Fibroblast of lung (primary cell): Measurements from ENCODE around the gene SEMA6B. TPM values are rescaled to one million over a fixed set of nuclear protein-coding genes. Genes with fewer than 3 reads are reported as not detected.

Source experiments
- DNase-seq, 2 donors: peaks; one replicate each; pipeline versions ENCODE4 v3.0.0 to v3.0.0-alpha.2; 2010; ENCODE audit warnings: low read depth in 2 of 2
- H2AFZ ChIP-seq: 2 replicates; pipeline ENCODE4 v1.5.1; 2012; ENCODE audit warnings: low read length, control low read depth, inconsistent platforms
- H3K27ac ChIP-seq: 2 replicates; pipeline ENCODE4 v1.5.1; 2011; ENCODE audit warnings: low read length, control low read depth; ENCODE audit not compliant: insufficient read depth
- H3K27me3 ChIP-seq: 2 replicates; pipeline ENCODE4 v1.5.1; 2011; ENCODE audit warnings: mild to moderate bottlenecking, low read length; ENCODE audit not compliant: control insufficient read depth, insufficient read depth
- H3K36me3 ChIP-seq: 2 replicates; pipeline ENCODE4 v1.5.1; 2011; ENCODE audit warnings: low read length; ENCODE audit not compliant: control insufficient read depth, insufficient read depth
- H3K4me1 ChIP-seq: 2 replicates; pipeline ENCODE4 v1.5.1; 2011; ENCODE audit warnings: low read length; ENCODE audit not compliant: control insufficient read depth, insufficient read depth; ENCODE audit errors: extremely low read depth
- H3K4me2 ChIP-seq: 2 replicates; pipeline ENCODE4 v1.5.1; 2011; ENCODE audit warnings: low read length, control low read depth; ENCODE audit not compliant: insufficient read depth; ENCODE audit errors: extremely low read depth
- H3K4me3 ChIP-seq, 4 experiments: fragments of 200-600 bp in 1 of 4; sonication (generic) in 1 of 4; replicated peaks in 1 of 4; 2 replicates each; pipeline ENCODE4 v1.5.1; 2011 to 2016; ENCODE audit warnings: low read length in 4 of 4, low read depth in 3 of 4, mild to moderate bottlenecking in 3 of 4, control low read depth in 2 of 4, inconsistent platforms in 1 of 4, mixed read lengths in 1 of 4; ENCODE audit not compliant: insufficient read depth in 1 of 4; ENCODE audit errors: control extremely low read depth in 1 of 4
- H3K79me2 ChIP-seq: 2 replicates; pipeline ENCODE4 v1.5.1; 2012; ENCODE audit warnings: mild to moderate bottlenecking, low read length, inconsistent platforms; ENCODE audit not compliant: control insufficient read depth, insufficient read depth
- H3K9ac ChIP-seq: 2 replicates; pipeline ENCODE4 v1.5.1; 2011; ENCODE audit warnings: mild to moderate bottlenecking, low read length, control low read depth; ENCODE audit not compliant: insufficient read depth
- H3K9me3 ChIP-seq: 2 replicates; pipeline ENCODE4 v1.5.1; 2012; ENCODE audit warnings: low read depth, low read length; ENCODE audit not compliant: control insufficient read depth, insufficient read depth
- H4K20me1 ChIP-seq: 2 replicates; pipeline ENCODE4 v1.5.1; 2011; ENCODE audit warnings: low read length; ENCODE audit not compliant: control insufficient read depth, insufficient read depth; ENCODE audit errors: extremely low read depth
- EZH2 ChIP-seq: IDR thresholded peaks from 2 replicates; pipeline ENCODE4 v1.5.1; 2012; ENCODE audit warnings: low read length, control low read depth, mild to moderate bottlenecking; ENCODE audit errors: missing control alignments
- polyA plus RNA-seq, 2 donors: library from polyadenylated mRNA; depleted of rRNA in 1 of 2; stranded (reverse) in 1 of 2; unstranded in 1 of 2; fragments of >200 nt; gene quantifications; 2 replicates each; pipeline ENCODE4 v1.2.1, GENCODE V29; 2011 to 2012; ENCODE audit warnings: missing spikeins in 1 of 2
- total RNA-seq: library from RNA; depleted of rRNA; stranded (reverse); fragments of >200 nt; gene quantifications from 2 replicates; pipeline ENCODE4 v1.2.1, GENCODE V29; 2014
- TF ChIP-seq, protein P1 (sequence below), 2 donors: IDR thresholded peaks in 1 of 2; conservative IDR thresholded peaks in 1 of 2; 1 replicate in 1 of 2; 2 replicates in 1 of 2; pipeline ENCODE4 v1.5.1; 2011 to 2012; ENCODE audit warnings: low read length in 2 of 2, control low read depth in 1 of 2, inconsistent platforms in 1 of 2, low read depth in 1 of 2, mild to moderate bottlenecking in 1 of 2

The SEMA6B gene
- total and polyA plus RNA-seq, 2 donors (not counting 1 experiment from before 2014, with no cell fraction given): under 0.01 to 0.31 TPM

DNA sequence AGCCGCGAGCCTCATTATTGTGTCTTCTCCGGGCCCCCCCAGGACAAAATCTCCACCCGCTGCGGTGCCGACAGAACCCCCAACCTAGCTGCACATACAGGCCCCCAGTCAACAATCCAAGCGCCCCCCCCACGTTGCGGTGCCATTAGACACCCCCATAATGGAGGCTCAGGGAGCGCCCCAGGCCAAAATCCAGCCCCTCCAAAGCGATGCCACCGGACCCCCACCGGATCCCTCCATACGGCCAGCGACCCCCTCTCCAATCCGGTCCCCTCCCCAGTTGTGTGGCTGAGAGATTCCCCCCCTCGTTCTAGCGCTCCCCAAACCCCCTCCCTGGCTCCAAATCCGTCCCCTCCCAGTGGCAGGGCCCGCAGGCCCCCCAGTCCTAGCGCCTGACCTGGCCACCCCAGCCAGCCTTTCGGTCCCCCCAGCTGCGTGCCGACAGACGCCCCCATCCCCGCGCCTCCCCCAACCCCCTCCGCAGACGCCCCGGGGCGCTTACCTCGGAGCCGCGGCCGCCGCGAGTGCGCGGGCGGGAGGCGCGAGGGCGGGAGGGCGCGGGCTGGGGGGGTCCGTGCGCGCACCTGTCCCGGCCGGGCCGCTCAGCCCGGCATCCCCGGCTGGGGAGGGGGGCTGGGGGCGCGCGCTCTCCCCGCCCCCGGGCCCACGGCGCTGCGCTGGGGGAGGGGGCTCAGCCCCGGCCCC is 21.6 kb upstream of the SEMA6B start:
- Histone ChIP-seq H3K36me3 (no peaks in the 10 kb centered on the region), H3K9ac (no peak overlapping the region), H4K20me1 (no peaks in the 10 kb centered on the region), H3K9me3 (no peaks in the 10 kb centered on the region), H3K4me2 (no peak overlapping the region), H3K27me3 (peaks cover 47% of the 10 kb centered on the region), H2AFZ (no peak overlapping the region), H3K27ac (no peak overlapping the region), H3K79me2 (no peaks in the 10 kb centered on the region), H3K4me3 (peak overlapping the region in 1 of 4 experiments; percentile 25), H3K4me1 (no peaks in the 10 kb centered on the region)
- DNase-seq: no peak
- TF ChIP-seq, protein P1, sequence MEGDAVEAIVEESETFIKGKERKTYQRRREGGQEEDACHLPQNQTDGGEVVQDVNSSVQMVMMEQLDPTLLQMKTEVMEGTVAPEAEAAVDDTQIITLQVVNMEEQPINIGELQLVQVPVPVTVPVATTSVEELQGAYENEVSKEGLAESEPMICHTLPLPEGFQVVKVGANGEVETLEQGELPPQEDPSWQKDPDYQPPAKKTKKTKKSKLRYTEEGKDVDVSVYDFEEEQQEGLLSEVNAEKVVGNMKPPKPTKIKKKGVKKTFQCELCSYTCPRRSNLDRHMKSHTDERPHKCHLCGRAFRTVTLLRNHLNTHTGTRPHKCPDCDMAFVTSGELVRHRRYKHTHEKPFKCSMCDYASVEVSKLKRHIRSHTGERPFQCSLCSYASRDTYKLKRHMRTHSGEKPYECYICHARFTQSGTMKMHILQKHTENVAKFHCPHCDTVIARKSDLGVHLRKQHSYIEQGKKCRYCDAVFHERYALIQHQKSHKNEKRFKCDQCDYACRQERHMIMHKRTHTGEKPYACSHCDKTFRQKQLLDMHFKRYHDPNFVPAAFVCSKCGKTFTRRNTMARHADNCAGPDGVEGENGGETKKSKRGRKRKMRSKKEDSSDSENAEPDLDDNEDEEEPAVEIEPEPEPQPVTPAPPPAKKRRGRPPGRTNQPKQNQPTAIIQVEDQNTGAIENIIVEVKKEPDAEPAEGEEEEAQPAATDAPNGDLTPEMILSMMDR (conservative IDR thresholded peaks at IDR 0.05 in 1 of 2, IDR thresholded peaks at IDR 0.05 in 1 of 2; ENCODE audit: low read depth in 1 of 2, low read length in 2 of 2): no peak
- peak; percentile 70 for TF ChIP-seq EZH2

GRCh38 chr19:4580021-4580901 is 20.8 kb upstream of the SEMA6B start:
- no peak overlapping the region for H2AFZ ChIP-seq
- H3K36me3 ChIP-seq: no peaks in the 10 kb centered on the region
- H3K27me3 ChIP-seq: peaks cover 39% of the 10 kb centered on the region
- peaks cover 4% of the 10 kb centered on the region for H3K4me1 ChIP-seq
- DNase-seq: no peak
- no peaks in the 10 kb centered on the region for H3K79me2 ChIP-seq
- H3K9me3 ChIP-seq: no peaks in the 10 kb centered on the region
- H4K20me1 ChIP-seq: no peaks in the 10 kb centered on the region
- TF ChIP-seq, protein P1 (conservative IDR thresholded peaks at IDR 0.05 in 1 of 2, IDR thresholded peaks at IDR 0.05 in 1 of 2; ENCODE audit: low read depth in 1 of 2, low read length in 2 of 2): no peak
- TF ChIP-seq EZH2: peak; percentile 88
- no peak overlapping the region for H3K4me2 ChIP-seq
- no peak overlapping the region for H3K4me3 ChIP-seq
- no peak overlapping the region for H3K9ac ChIP-seq
- H3K27ac ChIP-seq: no peak overlapping the region

GRCh38 chr19:4579389-4579788 is 19.9 kb upstream of the SEMA6B start:
- H3K9me3 ChIP-seq: no peaks in the 10 kb centered on the region
- DNase-seq: no peak
- H3K9ac ChIP-seq: no peak overlapping the region
- peaks cover 9% of the 10 kb centered on the region for H3K4me1 ChIP-seq
- TF ChIP-seq, protein P1 (conservative IDR thresholded peaks at IDR 0.05 in 1 of 2, IDR thresholded peaks at IDR 0.05 in 1 of 2; ENCODE audit: low read depth in 1 of 2, low read length in 2 of 2): no peak
- TF ChIP-seq EZH2: no peak
- H3K79me2 ChIP-seq: no peaks in the 10 kb centered on the region
- no peak overlapping the region for H3K27ac ChIP-seq
- H3K27me3 ChIP-seq: peaks cover 31% of the 10 kb centered on the region
- no peak overlapping the region for H3K4me3 ChIP-seq
- no peak overlapping the region for H2AFZ ChIP-seq
- no peak overlapping the region for H3K4me2 ChIP-seq
- H3K36me3 ChIP-seq: no peaks in the 10 kb centered on the region
- H4K20me1 ChIP-seq: no peaks in the 10 kb centered on the region
